NB4 (cell line): Measurements from ENCODE around the gene TGM4.

Source experiments
- CTCF ChIP-seq: IDR thresholded peaks from one replicate; pipeline ENCODE4 v1.5.1; 2012; ENCODE audit warnings: low read depth, low read length
- MYC ChIP-seq: IDR thresholded peaks from 2 replicates; pipeline ENCODE4 v1.6.1; 2011; ENCODE audit warnings: low read depth, low read length

GRCh38 chr3:44931791-44932190 lies 57.4 kb downstream of the TGM4 start:
- no peak for TF ChIP-seq CTCF
- TF ChIP-seq MYC, result no peak
